GM19023 (cell line): ENCODE measurements around the gene SPEM3.

Experiments used
- ATAC-seq: cut with Tn5 transposase; IDR thresholded peaks from one replicate; pipeline ENCODE4 v1.9.1; 2021; ENCODE audit warnings: mild to moderate bottlenecking, moderate library complexity; ENCODE audit not compliant: unreplicated experiment

Gene SPEM3

DNA sequence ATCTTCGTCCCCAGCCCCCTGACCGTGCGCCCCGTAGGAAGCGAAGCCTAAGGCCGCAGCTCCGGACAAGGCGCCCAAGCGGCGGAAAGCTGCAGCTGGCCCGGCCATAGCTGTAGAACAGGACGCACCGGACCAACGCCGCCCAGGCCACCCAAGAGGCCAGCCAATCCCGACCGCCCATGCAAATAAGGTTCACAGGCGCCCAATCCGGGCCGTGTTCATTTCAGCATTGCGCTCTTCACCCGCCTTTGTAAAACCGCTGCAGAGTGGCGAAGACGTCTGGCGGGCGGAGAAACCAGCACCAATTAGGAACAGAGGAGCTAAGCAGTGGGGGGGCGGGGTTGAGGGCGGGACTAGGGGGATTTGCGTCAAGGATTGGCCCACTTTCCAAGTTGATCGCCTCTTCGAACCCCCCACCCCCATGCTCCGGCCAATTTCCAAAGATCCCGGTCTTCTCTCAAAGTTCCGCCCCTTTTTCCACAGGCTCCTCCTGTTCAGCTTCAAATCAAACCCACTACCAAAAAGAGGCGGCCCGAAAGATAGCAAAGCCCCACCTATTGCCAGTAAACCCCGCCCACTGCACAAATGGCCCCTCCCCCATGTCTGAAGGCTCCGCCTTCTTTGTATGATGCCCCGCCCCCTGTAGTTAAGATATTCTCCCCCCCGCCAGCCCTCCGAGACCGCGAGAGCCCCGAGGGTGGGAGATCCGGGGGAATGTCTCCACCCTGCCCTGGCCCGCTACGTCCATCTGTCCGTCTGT, 24.5 kb upstream of the SPEM3 start, which contains the start of gene TMEM256:
Gene TMEM256, minus strand, starts transcription at position 121 of the 760 bp plus-strand sequence. Its CDS starts 13 bp downstream, at position 108.
- peak; percentile 93 for ATAC-seq

DNA sequence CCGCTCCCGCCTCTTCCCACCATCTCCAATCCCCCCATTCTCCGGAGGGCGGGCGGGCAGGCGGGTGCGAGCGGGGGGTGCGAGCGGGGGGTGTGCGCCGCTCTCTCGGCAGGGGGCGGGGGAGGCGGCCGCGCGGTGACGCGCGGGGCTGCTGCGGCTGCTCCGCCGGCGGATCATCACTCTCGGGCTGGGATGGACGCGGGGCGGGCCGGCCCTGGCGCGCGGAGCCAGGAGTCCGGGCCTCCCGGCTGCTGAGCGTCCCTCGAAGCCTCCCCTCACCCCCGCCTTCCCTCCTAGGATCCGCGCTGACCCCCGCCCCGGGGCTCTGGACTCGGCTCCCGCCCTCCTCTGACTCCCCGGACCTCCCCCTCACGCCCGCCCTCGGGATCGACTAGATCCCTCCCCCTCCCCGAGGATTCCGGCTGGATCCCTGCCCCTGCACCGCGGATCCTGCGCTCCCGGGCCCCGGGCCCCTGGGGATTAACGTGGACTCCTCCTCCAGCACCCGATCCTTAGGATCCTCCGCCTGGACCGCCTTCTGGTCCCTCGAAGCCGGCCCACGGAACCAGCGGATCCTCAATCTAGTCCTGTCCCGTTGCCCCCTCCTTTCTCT, 23.8 kb upstream of the SPEM3 start:
- no peak for ATAC-seq

DNA sequence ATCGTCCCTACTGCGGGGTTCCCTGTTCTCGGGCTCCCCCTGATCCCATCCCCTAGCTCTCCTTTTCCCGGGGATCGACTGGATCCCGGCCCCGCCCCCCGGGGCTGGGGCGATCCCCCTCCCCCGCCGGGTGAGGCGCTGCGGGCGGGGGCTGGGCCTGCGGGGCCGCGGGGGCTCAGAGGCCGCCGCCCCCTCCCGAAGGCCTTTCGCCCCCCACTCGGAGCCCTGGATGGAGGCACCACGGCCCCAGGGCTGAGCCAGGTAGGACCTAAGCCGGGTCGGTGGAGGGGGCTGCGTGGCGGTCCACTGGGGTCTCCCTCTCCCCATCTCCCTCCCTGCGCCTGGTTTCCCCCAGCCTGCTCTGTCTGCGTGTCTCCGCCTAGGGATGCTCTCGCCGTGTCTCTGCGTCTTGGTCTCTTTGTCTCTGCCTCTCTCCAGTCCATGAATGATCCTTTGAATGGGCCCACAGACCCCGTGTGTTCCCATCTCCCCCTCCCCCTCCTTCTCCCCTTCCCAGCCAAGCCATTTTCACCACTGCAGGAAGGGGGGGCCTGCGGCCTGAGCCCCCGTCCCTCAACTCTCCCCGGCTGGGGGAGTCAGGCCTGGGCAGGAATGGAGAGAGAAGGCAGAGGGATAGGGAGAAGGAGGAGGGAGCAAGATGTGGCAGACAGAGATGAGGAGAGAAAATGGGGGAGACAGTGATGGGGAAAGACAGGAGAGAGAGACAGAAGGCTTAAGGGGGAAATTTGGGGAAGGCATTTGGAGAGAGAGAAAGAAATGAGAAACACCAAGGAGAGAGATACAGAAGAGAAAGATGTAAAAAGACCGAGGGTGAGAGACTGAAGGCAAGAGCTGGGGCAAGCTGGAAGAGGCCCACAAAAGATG, 23.1 kb upstream of the SPEM3 start:
- ATAC-seq, result no peak

DNA sequence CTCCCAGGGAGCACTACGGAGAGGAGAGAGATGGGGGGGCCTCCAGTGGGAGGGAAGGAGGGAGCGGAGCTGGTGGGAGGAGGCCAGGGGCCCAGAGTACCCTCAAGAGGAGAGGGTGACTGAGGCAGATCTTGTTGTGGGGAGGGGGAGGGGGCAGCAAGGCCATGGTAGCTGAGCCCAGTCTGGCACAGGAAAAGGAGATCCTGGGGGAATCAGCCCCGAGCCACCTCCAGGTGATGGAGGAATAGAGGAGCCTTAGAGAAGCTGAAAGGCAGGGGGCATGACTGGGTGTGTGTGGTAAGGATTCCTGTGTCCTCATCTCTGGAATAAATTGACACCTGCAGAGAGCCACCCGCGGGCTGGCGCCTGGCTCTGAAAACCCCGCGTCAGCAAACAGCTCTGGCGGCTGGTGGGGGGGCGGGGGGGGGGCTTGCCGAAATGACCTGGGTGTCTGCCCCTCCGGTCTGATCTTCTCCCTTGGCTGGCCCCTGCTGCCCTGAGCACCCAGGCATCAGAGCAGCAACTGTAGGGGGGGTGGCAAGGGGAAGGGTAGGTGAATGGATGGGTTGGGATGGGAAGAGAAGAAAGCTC, 22.3 kb upstream of the SPEM3 start:
- no peak for ATAC-seq

DNA sequence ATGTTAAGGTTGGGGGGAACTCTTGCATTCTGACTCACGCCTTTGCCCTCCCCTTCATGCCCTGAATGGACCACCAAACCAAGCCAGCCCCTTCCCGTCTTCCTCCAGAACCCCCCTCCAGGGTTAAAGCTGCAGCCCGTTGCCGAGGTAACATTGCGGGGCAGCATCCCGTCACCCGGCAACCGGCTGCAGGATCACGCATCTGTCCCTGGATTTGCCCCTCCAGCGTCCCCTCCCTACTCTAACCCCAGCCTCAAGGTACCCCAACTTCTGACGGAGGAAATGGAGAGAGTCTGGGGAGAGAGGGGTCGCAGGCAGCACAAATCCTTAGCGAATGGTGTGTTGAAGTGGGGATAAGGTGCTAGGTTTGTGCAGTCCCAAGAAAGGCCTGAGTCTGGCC, 21.6 kb upstream of the SPEM3 start:
- no peak for ATAC-seq

DNA sequence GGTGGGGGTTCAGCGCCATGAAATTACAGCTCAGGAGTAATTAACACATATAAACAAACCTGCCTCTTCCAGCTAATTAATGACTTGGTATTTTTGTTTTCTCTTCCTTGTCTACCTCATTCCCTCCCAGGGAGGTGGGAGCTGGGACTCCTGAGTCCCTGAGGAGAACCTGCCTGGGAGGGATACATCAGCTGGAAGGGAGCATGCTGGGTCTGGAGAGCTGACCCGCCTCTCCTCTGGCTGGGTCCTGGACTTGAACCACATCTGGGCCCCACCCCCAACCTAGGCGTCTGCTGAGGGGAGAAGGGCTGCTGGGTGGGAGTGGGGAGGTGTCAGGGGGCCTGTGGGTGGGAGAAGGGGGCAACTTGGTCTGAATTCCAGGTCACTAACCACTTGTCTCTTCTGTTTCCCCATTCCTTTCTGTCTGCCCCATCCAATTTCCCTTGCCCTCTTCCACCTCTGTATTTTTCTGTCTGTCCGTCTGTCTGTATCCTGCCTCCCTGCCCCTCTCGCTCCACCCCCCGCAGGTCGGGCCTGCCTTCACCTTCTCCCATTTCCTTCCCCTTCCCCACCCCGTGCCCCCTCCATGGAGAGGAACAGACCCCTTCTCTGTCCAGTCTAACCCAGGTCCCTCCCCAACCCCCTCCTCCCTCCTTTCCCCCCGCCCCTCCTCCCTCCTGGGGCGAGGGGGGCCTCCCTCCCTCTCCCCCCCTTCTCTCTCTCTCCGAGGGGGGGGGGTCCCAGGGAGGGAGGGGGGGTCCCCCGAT, 21.0 kb upstream of the SPEM3 start, which contains the start of gene NLGN2:
Gene NLGN2, plus strand, starts transcription at position 361 of the 767 bp plus-strand sequence. CDS start 411 bp downstream, outside the sequence.
- no peak for ATAC-seq

DNA sequence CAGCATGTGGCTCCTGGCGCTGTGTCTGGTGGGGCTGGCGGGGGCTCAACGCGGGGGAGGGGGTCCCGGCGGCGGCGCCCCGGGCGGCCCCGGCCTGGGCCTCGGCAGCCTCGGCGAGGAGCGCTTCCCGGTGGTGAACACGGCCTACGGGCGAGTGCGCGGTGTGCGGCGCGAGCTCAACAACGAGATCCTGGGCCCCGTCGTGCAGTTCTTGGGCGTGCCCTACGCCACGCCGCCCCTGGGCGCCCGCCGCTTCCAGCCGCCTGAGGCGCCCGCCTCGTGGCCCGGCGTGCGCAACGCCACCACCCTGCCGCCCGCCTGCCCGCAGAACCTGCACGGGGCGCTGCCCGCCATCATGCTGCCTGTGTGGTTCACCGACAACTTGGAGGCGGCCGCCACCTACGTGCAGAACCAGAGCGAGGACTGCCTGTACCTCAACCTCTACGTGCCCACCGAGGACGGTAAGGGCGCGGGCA, 20.4 kb upstream of the SPEM3 start:
- no peak for ATAC-seq

DNA sequence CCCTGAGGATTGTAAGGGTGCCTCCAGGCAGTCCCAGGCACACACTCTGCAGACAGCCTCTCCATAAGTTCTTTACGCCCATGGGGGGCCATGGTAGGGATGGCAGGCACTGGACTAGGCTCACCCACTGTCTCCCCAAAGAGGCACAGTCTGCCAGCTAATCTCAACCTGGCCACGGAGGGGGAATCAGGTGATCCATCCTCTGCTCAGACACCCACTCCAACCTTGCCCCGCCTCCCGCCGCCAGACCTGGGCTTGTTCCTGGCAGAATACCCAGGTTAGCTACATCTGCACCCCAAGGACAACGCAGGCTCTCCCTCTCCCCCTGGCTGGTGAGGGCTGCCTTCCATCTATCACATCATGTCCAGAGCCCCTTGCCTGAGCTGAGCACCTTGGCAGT, 19.8 kb upstream of the SPEM3 start:
- ATAC-seq, result no peak

DNA sequence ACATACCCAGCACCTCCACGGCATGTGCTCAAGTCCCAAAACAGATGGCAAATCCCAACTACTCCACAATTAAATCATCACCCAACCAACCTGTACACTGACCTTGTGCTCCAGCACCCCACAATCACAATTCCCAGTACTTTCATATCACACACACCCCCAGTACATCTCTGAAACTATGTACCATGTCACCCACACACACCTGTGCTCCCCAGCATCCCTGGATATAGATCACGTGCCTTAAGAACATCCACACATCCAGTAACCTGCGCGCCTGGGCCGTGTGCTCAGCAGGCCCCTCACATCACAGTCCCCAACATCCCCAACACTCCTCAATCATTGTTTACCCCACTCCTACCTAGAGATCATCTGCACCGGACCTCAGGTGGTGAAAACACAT, 18.9 kb upstream of the SPEM3 start:
- no peak for ATAC-seq

DNA sequence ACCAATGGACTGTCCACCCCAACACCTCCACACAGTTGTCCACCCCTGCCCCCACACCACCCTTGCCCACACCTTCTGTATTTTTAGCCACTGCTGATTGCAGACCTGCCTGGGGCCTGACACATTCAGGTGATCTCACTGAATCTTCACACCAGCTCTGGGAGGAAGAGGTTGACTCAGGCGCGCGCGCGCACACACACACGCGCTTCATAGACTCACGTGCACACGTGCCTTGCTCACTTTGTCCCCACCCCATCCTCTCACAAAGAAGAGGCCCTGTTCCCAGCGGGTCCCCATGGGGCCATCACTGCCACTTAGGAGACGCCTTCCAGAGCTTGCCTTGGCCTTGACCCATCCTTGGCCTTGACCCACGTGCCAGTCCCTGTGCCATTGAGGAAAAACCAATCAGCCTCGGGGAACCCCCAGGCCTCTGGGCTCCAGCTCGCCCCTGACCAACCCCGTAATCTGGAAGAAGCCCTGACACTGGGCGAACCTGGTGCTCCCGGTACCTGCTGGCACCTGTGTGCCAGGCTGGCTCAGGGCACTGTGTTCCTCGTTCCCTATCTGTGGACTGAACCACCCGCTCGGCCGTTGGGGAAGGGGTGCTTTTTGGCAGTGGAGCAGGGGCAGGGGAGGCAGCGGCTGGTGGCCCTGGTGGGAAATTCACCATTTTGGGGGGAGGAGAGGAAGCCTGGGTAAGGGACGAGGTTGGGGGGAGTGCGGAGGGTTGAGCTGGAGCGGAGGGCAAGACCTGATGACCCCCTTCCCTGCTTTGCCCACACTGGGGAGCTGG, 17.8 kb upstream of the SPEM3 start:
- no peak for ATAC-seq

DNA sequence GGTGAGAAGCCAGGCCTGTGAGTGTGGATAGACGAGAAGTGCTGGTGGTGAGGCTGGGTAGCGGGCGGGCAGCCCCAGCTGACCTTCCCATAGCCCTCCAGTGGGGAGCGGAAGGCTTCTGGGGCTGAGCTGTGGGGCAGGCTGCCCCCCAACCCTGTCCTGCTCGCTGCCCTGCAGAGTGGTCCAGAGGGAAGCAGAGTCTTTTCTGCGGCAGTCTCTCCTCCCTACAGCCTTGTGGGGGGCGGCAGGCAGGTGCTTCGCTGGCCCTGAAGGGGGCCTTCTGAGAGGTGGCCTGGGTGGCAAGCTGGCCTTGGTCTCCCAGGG, 17.3 kb upstream of the SPEM3 start:
- ATAC-seq, result no peak

DNA sequence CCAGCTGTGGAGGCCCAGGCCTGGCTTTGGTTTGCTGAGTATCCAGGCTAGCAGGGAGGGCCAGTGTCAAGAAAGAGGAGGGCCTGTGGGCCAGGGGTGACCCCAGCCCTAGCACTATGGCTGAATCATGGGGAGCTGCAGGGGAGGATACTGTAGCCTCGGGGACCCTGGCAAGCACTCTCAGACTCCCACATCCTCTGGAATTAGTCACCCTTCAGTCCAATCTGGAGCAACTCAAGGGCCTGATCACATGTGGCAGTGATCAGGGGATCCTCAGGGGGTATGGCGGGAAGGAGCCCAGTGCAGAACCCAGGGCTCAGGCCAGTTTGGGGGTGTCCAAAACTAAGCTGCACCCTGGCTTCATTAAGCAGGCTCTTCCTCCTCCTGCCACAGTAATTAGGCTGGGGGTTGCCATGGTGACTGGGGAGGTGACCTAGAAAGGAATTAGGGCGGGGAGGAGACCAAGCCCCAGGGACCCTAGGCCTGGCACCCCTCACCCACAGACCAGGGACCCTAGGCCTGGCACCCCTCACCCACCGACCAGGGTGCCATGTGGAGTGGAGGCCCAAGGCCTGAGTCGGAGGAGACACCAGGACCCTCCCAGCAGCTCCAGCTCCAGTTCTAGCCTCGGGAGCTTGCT, 15.2 kb upstream of the SPEM3 start:
- ATAC-seq, result no peak

DNA sequence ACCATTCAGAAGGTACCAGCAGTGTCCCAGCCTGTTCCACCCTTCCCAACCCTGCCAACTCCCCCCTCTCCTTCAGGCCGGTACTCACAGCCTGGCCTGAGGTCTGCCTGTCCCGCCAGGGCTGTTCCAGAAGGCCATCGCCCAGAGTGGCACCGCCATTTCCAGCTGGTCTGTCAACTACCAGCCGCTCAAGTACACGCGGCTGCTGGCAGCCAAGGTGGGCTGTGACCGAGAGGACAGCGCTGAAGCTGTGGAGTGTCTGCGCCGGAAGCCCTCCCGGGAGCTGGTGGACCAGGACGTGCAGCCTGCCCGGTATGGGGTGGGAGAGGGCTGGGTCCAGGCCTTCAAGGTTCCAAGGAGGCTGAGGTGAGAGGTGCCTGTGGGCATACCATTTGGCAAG, 13.8 kb upstream of the SPEM3 start:
- no peak for ATAC-seq

DNA sequence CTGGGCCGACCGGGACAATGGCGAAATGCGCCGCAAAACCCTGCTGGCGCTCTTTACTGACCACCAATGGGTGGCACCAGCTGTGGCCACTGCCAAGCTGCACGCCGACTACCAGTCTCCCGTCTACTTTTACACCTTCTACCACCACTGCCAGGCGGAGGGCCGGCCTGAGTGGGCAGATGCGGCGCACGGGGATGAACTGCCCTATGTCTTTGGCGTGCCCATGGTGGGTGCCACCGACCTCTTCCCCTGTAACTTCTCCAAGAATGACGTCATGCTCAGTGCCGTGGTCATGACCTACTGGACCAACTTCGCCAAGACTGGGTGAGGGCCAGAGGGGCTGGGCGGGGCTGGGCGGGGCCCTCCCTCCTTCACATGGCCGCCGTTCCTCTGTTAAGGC, 12.9 kb upstream of the SPEM3 start:
- no peak for ATAC-seq

DNA sequence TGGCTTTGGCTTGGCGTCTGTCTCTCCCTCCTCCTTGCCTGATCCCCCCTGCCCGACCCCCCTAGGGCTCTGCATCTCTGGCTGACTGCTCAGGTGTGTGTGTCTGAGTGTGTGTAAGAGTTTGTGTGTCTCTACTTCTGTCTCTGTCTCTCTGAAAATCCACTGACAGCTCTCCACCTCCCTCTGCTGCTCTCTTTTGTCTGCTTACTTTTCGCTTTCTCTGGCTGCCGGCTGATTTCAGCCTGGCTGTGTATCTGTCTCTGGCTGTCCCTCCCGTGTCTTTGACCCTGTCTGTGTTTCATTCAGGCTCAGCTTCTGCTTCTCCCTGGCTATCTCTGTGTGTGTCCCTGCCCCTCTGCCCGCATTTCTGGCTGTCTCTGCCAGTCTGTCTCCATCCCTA, 12.3 kb upstream of the SPEM3 start:
- no peak for ATAC-seq

DNA sequence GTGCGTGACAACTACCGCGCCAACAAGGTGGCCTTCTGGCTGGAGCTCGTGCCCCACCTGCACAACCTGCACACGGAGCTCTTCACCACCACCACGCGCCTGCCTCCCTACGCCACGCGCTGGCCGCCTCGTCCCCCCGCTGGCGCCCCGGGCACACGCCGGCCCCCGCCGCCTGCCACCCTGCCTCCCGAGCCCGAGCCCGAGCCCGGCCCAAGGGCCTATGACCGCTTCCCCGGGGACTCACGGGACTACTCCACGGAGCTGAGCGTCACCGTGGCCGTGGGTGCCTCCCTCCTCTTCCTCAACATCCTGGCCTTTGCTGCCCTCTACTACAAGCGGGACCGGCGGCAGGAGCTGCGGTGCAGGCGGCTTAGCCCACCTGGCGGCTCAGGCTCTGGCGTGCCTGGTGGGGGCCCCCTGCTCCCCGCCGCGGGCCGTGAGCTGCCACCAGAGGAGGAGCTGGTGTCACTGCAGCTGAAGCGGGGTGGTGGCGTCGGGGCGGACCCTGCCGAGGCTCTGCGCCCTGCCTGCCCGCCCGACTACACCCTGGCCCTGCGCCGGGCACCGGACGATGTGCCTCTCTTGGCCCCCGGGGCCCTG, 11.5 kb upstream of the SPEM3 start:
- no peak for ATAC-seq

DNA sequence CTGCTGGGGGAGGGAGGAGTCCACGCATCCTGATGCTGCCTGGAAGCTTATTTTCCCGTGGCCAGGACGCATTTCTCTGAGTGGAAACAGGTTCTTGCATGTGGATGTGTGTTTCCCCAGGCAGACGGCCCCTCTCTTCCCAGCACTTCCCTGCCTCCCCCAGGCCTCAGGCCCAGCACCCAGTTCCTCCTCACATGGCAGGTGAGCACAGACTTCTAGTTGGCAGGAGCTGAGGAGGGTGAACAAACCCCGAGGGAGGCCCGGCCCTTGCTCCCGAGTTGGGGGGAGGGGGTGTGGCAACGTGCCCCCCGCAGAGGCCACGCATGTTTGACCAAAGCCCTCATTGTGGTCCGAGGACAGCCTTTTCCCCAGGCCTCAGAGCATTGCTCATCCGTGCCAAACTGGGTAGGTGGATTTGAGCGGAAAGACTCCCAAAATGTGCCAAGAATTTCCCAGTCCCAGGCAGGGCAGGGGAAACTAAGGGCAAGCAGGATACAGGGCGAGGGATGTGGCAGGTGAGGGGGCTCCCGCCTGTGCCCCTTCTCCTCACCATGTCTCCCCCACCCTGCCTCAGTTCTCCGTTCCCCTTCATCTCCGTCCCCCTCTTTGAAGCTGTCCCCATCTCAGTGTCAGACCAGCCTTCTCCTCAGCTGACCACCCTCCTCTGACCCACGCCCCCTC, 10.0 kb upstream of the SPEM3 start:
- no peak for ATAC-seq
